Measurements from ENCODE around the gene KIF26A.

KIF26A gene

DNA sequence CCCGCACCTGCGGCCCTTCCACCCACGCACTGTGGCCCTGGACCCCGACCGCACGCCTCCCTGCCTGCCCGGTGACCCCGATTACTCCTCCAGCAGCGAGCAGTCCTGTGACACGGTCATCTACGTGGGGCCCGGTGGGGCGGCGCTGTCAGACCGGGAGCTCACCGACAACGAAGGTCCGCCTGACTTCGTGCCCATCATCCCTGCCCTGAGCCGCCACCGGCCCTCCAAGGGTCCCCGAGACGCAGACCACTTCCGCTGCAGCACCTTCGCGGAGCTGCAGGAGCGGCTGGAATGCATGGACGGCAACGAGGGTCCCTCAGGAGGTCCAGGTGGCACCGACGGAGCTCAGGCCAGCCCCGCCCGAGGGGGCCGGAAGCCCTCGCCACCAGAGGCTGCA lies 36.7 kb downstream of the KIF26A start:
- Histone ChIP-seq H3K36me3 (ENCODE audit: control insufficient read depth, insufficient read depth, low read length) (peaks cover 79% of the 10 kb centered on the region), H3K9me3 (ENCODE audit: control insufficient read depth, insufficient read depth, low read length) (no peaks in the 10 kb centered on the region), H3K9ac (ENCODE audit: low read depth, low read length) (no peak overlapping the region), H3K4me3 (ENCODE audit: low read depth, low read length) (no peak overlapping the region), H3K4me1 (ENCODE audit: control insufficient read depth, insufficient read depth, low read length) (peaks cover 2% of the 10 kb centered on the region), H3K27me3 (ENCODE audit: control insufficient read depth, insufficient read depth, low read length) (no peaks in the 10 kb centered on the region)

DNA sequence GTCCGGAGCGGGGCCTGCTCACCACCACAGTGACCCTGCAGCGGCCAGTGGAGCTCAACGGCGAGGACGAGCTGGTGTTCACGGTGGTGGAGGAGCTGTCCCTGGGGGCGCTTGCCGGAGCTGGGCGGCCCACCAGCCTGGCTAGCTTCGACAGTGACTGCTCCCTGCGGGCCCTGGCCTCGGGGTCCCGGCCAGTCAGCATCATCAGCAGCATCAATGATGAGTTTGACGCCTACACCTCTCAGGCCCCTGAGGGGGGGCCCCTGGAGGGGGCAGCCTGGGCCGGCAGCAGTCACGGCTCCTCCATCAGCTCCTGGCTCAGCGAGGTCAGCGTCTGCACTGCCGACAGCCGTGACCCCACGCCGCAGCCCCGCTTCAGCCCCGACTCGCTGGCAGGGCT lies 37.4 kb downstream of the KIF26A start:
- H3K4me3 ChIP-seq (ENCODE audit: low read depth, low read length) = no peak overlapping the region
- H3K9ac ChIP-seq (ENCODE audit: low read depth, low read length) = no peak overlapping the region
- H3K36me3 ChIP-seq (ENCODE audit: control insufficient read depth, insufficient read depth, low read length) = peaks cover 78% of the 10 kb centered on the region
- no peaks in the 10 kb centered on the region for H3K27me3 ChIP-seq (ENCODE audit: control insufficient read depth, insufficient read depth, low read length)
- H3K4me1 ChIP-seq (ENCODE audit: control insufficient read depth, insufficient read depth, low read length) = no peaks in the 10 kb centered on the region
- no peaks in the 10 kb centered on the region for H3K9me3 ChIP-seq (ENCODE audit: control insufficient read depth, insufficient read depth, low read length)

DNA sequence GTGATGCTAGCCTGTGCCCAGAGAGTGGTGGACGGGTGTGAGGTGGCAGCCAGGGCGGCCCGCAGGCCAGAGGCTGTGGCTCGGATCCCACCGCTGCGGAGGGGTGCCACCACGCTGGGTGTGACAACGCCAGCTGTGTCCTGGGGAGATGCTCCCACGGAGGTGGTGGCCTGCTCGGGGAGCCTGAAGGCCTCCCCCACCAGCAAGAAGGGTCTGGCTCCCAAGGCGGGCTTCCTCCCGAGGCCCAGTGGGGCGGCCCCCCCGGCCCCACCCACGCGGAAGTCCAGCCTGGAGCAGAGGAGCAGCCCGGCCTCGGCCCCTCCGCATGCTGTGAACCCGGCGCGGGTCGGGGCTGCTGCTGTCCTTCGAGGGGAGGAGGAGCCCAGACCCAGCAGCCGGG lies 38.2 kb downstream of the KIF26A start:
- Histone ChIP-seq H3K4me3 (ENCODE audit: low read depth, low read length) (no peak overlapping the region), H3K4me1 (ENCODE audit: control insufficient read depth, insufficient read depth, low read length) (no peaks in the 10 kb centered on the region), H3K27me3 (ENCODE audit: control insufficient read depth, insufficient read depth, low read length) (no peaks in the 10 kb centered on the region), H3K9ac (ENCODE audit: low read depth, low read length) (no peak overlapping the region), H3K9me3 (ENCODE audit: control insufficient read depth, insufficient read depth, low read length) (no peaks in the 10 kb centered on the region), H3K36me3 (ENCODE audit: control insufficient read depth, insufficient read depth, low read length) (peaks cover 73% of the 10 kb centered on the region)

DNA sequence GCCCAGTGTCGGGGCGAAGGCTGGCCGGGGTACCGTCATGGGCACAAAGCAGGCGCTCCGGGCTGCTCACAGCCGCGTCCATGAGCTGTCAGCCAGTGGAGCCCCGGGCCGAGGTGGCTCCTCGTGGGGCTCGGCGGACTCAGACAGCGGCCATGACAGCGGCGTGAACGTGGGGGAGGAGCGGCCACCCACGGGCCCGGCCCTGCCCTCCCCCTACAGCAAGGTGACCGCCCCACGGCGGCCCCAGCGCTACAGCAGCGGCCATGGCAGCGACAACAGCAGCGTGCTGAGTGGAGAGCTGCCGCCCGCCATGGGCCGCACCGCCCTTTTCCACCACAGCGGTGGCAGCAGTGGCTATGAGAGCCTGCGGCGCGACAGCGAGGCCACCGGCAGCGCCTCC lies 39.0 kb downstream of the KIF26A start:
- Histone ChIP-seq H3K4me1 (ENCODE audit: control insufficient read depth, insufficient read depth, low read length) (no peaks in the 10 kb centered on the region), H3K9ac (ENCODE audit: low read depth, low read length) (no peak overlapping the region), H3K4me3 (ENCODE audit: low read depth, low read length) (no peak overlapping the region), H3K9me3 (ENCODE audit: control insufficient read depth, insufficient read depth, low read length) (no peaks in the 10 kb centered on the region), H3K36me3 (ENCODE audit: control insufficient read depth, insufficient read depth, low read length) (peaks cover 67% of the 10 kb centered on the region), H3K27me3 (ENCODE audit: control insufficient read depth, insufficient read depth, low read length) (no peaks in the 10 kb centered on the region)

- no peaks in the 10 kb centered on the region for H3K4me1 ChIP-seq (ENCODE audit: control insufficient read depth, insufficient read depth, low read length)
- H3K4me3 ChIP-seq (ENCODE audit: low read depth, low read length) = no peak overlapping the region
- H3K9me3 ChIP-seq (ENCODE audit: control insufficient read depth, insufficient read depth, low read length) = no peaks in the 10 kb centered on the region
- H3K9ac ChIP-seq (ENCODE audit: low read depth, low read length) = no peak overlapping the region
- H3K36me3 ChIP-seq (ENCODE audit: control insufficient read depth, insufficient read depth, low read length) = peaks cover 59% of the 10 kb centered on the region
- H3K27me3 ChIP-seq (ENCODE audit: control insufficient read depth, insufficient read depth, low read length) = no peaks in the 10 kb centered on the region
Measured at GRCh38 chr14:104178279-104178678, 39.9 kb downstream of the KIF26A start.

DNA sequence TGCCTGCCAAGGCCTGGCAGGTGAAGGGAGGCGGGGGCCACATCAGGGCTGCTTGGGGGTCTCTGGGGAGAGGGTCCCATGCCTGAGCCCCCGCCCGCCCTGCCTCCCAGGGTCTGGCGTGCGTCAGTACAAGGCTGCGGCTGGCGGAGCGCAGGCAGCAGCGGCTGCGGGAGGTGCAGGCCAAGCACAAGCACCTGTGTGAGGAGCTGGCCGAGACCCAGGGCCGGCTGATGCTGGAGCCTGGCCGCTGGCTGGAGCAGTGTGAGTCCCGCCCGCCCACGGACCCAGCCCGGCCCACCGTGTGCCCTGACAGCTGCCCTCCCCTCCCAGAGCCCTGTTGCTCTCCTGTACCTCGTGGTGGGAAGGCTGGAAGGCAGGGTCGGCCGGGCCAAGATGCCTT lies 40.7 kb downstream of the KIF26A start:
- Histone ChIP-seq H3K9ac (ENCODE audit: low read depth, low read length) (no peak overlapping the region), H3K4me3 (ENCODE audit: low read depth, low read length) (no peak overlapping the region), H3K9me3 (ENCODE audit: control insufficient read depth, insufficient read depth, low read length) (no peaks in the 10 kb centered on the region), H3K27me3 (ENCODE audit: control insufficient read depth, insufficient read depth, low read length) (no peaks in the 10 kb centered on the region), H3K36me3 (ENCODE audit: control insufficient read depth, insufficient read depth, low read length) (peaks cover 50% of the 10 kb centered on the region), H3K4me1 (ENCODE audit: control insufficient read depth, insufficient read depth, low read length) (no peaks in the 10 kb centered on the region)

DNA sequence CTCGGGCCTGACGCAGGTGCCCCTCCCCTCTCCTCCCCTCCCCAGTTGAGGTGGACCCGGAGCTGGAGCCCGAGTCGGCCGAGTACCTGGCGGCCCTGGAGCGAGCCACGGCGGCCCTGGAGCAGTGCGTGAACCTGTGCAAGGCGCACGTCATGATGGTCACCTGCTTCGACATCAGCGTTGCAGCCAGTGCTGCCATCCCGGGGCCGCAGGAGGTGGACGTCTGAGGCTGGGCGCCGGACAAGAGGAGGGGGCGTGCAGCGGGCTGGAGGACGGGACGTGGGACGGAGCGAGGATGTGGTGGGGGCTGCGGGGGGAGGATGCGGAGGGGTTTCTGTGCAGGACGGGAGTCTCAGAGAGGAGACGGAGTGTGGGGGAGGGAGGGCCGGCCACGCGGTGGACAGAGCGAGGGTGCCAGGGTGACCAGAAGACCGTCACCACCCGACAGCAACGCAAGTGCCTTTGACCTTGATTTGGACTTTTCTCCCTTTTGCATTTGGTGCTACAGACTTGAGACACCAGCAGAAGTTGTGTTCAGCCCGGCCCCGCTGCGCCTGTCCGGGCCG lies 41.3 kb downstream of the KIF26A start:
- H3K4me3 ChIP-seq (ENCODE audit: low read depth, low read length) = no peak overlapping the region
- no peak overlapping the region for H3K9ac ChIP-seq (ENCODE audit: low read depth, low read length)
- H3K27me3 ChIP-seq (ENCODE audit: control insufficient read depth, insufficient read depth, low read length) = no peaks in the 10 kb centered on the region
- H3K4me1 ChIP-seq (ENCODE audit: control insufficient read depth, insufficient read depth, low read length) = no peaks in the 10 kb centered on the region
- H3K9me3 ChIP-seq (ENCODE audit: control insufficient read depth, insufficient read depth, low read length) = no peaks in the 10 kb centered on the region
- H3K36me3 ChIP-seq (ENCODE audit: control insufficient read depth, insufficient read depth, low read length) = peaks cover 45% of the 10 kb centered on the region

DNA sequence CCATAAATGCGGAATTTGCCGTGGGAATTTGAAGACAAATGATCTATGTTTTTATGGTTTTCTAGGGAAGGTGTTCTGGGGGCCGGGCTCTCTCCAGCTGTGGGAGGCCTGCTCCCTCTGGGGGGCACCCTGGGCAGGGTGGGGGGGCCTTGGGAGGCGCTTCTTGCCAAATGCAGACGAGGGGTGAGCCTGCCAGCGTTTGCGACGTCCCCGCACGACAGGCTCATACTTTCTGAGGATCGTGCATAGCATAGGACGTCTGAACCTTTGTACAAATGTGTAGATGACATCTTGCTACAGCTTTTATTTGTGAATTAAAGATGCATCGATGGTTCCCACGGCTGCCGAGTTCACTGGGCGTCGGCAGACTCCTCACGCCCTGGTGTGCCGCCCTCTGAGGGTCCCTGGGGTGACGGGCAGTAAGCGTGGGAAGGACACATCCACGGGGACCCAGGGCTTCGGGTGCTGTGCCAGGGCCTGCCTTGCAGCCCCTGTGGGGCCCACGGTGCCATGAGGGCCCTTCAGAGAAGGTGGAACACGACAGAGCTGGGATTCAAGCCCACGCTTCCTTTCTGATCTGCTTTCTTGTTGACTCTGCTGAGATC lies 42.3 kb downstream of the KIF26A start:
- H3K27me3 ChIP-seq (ENCODE audit: control insufficient read depth, insufficient read depth, low read length) = no peaks in the 10 kb centered on the region

GRCh38 chr14:104181761-104182530 lies 43.6 kb downstream of the KIF26A start:
- Histone ChIP-seq H3K4me1 (ENCODE audit: control insufficient read depth, insufficient read depth, low read length) (no peaks in the 10 kb centered on the region), H3K9me3 (ENCODE audit: control insufficient read depth, insufficient read depth, low read length) (no peaks in the 10 kb centered on the region), H3K4me3 (ENCODE audit: low read depth, low read length) (no peak overlapping the region), H3K36me3 (ENCODE audit: control insufficient read depth, insufficient read depth, low read length) (peaks cover 24% of the 10 kb centered on the region), H3K9ac (ENCODE audit: low read depth, low read length) (no peak overlapping the region), H3K27me3 (ENCODE audit: control insufficient read depth, insufficient read depth, low read length) (no peaks in the 10 kb centered on the region)

More for the DNA sequence above, 42.3 kb downstream of the KIF26A start:
- Histone ChIP-seq H3K36me3 (ENCODE audit: control insufficient read depth, insufficient read depth, low read length) (peaks cover 36% of the 10 kb centered on the region), H3K9ac (ENCODE audit: low read depth, low read length) (no peak overlapping the region), H3K4me1 (ENCODE audit: control insufficient read depth, insufficient read depth, low read length) (no peaks in the 10 kb centered on the region), H3K4me3 (ENCODE audit: low read depth, low read length) (no peak overlapping the region), H3K9me3 (ENCODE audit: control insufficient read depth, insufficient read depth, low read length) (no peaks in the 10 kb centered on the region)

GRCh38 chr14:104182857-104183425 lies 44.6 kb downstream of the KIF26A start:
- Histone ChIP-seq H3K27me3 (ENCODE audit: control insufficient read depth, insufficient read depth, low read length) (no peaks in the 10 kb centered on the region), H3K4me1 (ENCODE audit: control insufficient read depth, insufficient read depth, low read length) (no peaks in the 10 kb centered on the region), H3K4me3 (ENCODE audit: low read depth, low read length) (no peak overlapping the region), H3K9me3 (ENCODE audit: control insufficient read depth, insufficient read depth, low read length) (no peaks in the 10 kb centered on the region), H3K36me3 (ENCODE audit: control insufficient read depth, insufficient read depth, low read length) (peaks cover 16% of the 10 kb centered on the region), H3K9ac (ENCODE audit: low read depth, low read length) (no peak overlapping the region)

DNA sequence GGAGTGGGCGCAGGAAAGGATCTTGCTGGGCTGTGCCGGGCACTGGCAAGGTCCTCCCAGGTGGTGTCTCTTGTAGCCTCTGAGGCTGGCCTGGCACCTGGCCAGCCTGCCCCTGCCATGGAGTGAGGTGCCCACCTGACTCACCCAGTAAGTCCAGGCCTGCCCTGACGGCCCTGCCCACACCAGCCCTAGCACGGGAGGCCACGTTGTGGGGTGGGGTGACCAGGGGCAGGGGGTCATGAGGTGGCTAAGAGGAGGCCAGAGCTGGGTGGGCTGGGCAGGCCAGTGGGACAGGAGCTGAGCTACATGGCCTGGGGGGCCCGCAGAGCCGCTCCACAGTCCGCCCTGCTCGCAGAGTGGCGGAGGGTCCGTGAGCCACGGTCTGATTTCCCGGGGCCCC lies 45.4 kb downstream of the KIF26A start:
- no peaks in the 10 kb centered on the region for H3K9me3 ChIP-seq (ENCODE audit: control insufficient read depth, insufficient read depth, low read length)
- H3K4me3 ChIP-seq (ENCODE audit: low read depth, low read length) = no peak overlapping the region
- H3K27me3 ChIP-seq (ENCODE audit: control insufficient read depth, insufficient read depth, low read length) = no peaks in the 10 kb centered on the region
- H3K36me3 ChIP-seq (ENCODE audit: control insufficient read depth, insufficient read depth, low read length) = peaks cover 11% of the 10 kb centered on the region
- no peak overlapping the region for H3K9ac ChIP-seq (ENCODE audit: low read depth, low read length)
- no peaks in the 10 kb centered on the region for H3K4me1 ChIP-seq (ENCODE audit: control insufficient read depth, insufficient read depth, low read length)

DNA sequence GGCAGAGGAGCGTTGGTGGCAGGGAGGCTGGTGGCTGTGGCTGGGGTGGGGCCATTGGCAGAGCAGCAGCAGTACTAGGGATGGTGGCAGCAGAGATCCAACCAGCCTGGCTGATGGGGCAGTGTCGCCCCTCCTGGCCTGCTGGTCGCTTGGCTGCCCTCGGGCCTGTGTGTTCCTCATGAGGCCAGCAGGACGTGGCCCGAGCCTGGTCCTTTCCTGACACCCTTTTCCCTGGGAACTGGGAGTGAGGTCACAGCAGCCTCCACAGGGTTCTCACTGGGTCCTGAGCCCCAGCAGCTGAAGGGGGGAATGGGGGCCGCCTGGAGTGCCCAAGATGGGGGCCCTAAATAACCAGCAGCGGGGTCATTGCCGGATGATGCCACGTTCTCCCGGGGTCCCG lies 46.1 kb downstream of the KIF26A start:
- peaks cover 7% of the 10 kb centered on the region for H3K36me3 ChIP-seq (ENCODE audit: control insufficient read depth, insufficient read depth, low read length)
- no peak overlapping the region for H3K9ac ChIP-seq (ENCODE audit: low read depth, low read length)
- H3K4me1 ChIP-seq (ENCODE audit: control insufficient read depth, insufficient read depth, low read length) = no peaks in the 10 kb centered on the region
- no peaks in the 10 kb centered on the region for H3K27me3 ChIP-seq (ENCODE audit: control insufficient read depth, insufficient read depth, low read length)
- H3K4me3 ChIP-seq (ENCODE audit: low read depth, low read length) = no peak overlapping the region
- no peaks in the 10 kb centered on the region for H3K9me3 ChIP-seq (ENCODE audit: control insufficient read depth, insufficient read depth, low read length)
